Keratinocyte (primary cell): Measurements from ENCODE around the gene LRRIQ4. TPM values are rescaled to one million over a fixed set of nuclear protein-coding genes. Genes with fewer than 3 reads are reported as not detected.

Experiments
- DNase-seq: peaks from one replicate; pipeline ENCODE4 v3.0.0-alpha.2; 2011; ENCODE audit warnings: low read depth, missing footprints, low spot score
- FAIRE-seq: peaks from 2 replicates; lab custom pipeline; 2011; peaks lifted over from hg19 to GRCh38; lab: Jason Lieb, UNC
- H2AFZ ChIP-seq: 2 replicates; pipeline ENCODE4 v1.6.0; 2012; ENCODE audit warnings: low read length, control low read depth, inconsistent platforms; ENCODE audit not compliant: control insufficient read depth
- H3K27ac ChIP-seq: 2 replicates; pipeline ENCODE4 v1.5.1; 2011; ENCODE audit warnings: low read length; ENCODE audit not compliant: control insufficient read depth, insufficient read depth
- H3K27me3 ChIP-seq: 3 replicates; pipeline ENCODE4 v1.6.0; 2011; ENCODE audit warnings: low read length; ENCODE audit not compliant: control insufficient read depth, insufficient read depth; ENCODE audit errors: extremely low read depth
- H3K36me3 ChIP-seq, 2 experiments: 2 replicates in 1 of 2; 3 replicates in 1 of 2; pipeline ENCODE4 v1.5.1; 2011; ENCODE audit warnings: low read length in 2 of 2, mild to moderate bottlenecking in 1 of 2; ENCODE audit not compliant: control insufficient read depth in 2 of 2, insufficient read depth in 2 of 2; ENCODE audit errors: extremely low read depth in 1 of 2
- H3K4me1 ChIP-seq: 3 replicates; pipeline ENCODE4 v1.5.1; 2011; ENCODE audit warnings: low read length; ENCODE audit not compliant: control insufficient read depth, insufficient read depth; ENCODE audit errors: extremely low read depth
- H3K4me2 ChIP-seq: 3 replicates; pipeline ENCODE4 v1.6.0; 2011; ENCODE audit warnings: low read depth, low read length; ENCODE audit not compliant: control insufficient read depth, insufficient read depth; ENCODE audit errors: extremely low read depth
- H3K4me3 ChIP-seq, 3 experiments: fragments of 200-600 bp in 1 of 3; sonication (generic) in 1 of 3; 2 replicates in 2 of 3; 3 replicates in 1 of 3; pipeline ENCODE4 v1.5.1; 2011 to 2016; ENCODE audit warnings: low read length in 3 of 3, mild to moderate bottlenecking in 3 of 3, control low read depth in 2 of 3, inconsistent platforms in 1 of 3, low read depth in 1 of 3, mixed read lengths in 1 of 3, mixed run types in 1 of 3, moderate library complexity in 1 of 3; ENCODE audit not compliant: control insufficient read depth in 2 of 3, insufficient read depth in 2 of 3; ENCODE audit errors: extremely low read depth in 1 of 3
- H3K79me2 ChIP-seq: 2 replicates; pipeline ENCODE4 v1.6.0; 2012; ENCODE audit warnings: low read length; ENCODE audit not compliant: control insufficient read depth, insufficient read depth
- H3K9ac ChIP-seq: 3 replicates; pipeline ENCODE4 v1.6.0; 2011; ENCODE audit warnings: low read length; ENCODE audit not compliant: control insufficient read depth, insufficient read depth; ENCODE audit errors: extremely low read depth
- H3K9me1 ChIP-seq: 3 replicates; pipeline ENCODE4 v1.6.0; 2011; ENCODE audit warnings: low read length; ENCODE audit not compliant: control insufficient read depth, insufficient read depth; ENCODE audit errors: extremely low read depth
- H3K9me3 ChIP-seq: 2 replicates; pipeline ENCODE4 v1.5.1; 2012; ENCODE audit warnings: low read depth, low read length; ENCODE audit not compliant: control insufficient read depth
- H4K20me1 ChIP-seq: 3 replicates; pipeline ENCODE4 v1.6.0; 2011; ENCODE audit warnings: low read length; ENCODE audit not compliant: control insufficient read depth, insufficient read depth; ENCODE audit errors: extremely low read depth
- CTCF ChIP-seq, 3 experiments: IDR thresholded peaks in 1 of 3; conservative IDR thresholded peaks in 1 of 3; optimal IDR thresholded peaks in 1 of 3; 2 replicates in 2 of 3; 3 replicates in 1 of 3; pipeline versions ENCODE3 to v1.5.1; 2011; ENCODE audit warnings: low read length in 3 of 3, mild to moderate bottlenecking in 3 of 3, moderate library complexity in 2 of 3, control low read depth in 1 of 3, inconsistent platforms in 1 of 3; ENCODE audit not compliant: insufficient read depth in 2 of 3; ENCODE audit errors: extremely low read depth in 1 of 3
- EZH2 ChIP-seq: IDR thresholded peaks from one replicate; pipeline ENCODE4 v1.6.1; 2012; ENCODE audit warnings: inconsistent platforms, mild to moderate bottlenecking, low read length, moderate library complexity
- dilution Hi-C: fragments of 300-500 bp; cut with MboI; formaldehyde crosslinking; loops from one replicate; pipeline ENCODE4 v1.7.0; 2020; ENCODE audit warnings: low sequenced_read_pairs; ENCODE audit not compliant: extremely low pct_ligation_motif_present
- polyA plus RNA-seq, 5 experiments: library from polyadenylated mRNA; depleted of rRNA in 3 of 5; stranded (reverse) in 3 of 5; stranded (forward) in 1 of 5; unstranded in 1 of 5; fragments of >200 nt; gene quantifications; 1 replicate in 1 of 5; 2 replicates in 3 of 5; 3 replicates in 1 of 5; pipeline versions ENCODE4 v1.2.1 to v1.2.3, GENCODE V29; 2011 to 2012; ENCODE audit warnings: missing spikeins in 2 of 5, low read depth in 1 of 5, low replicate concordance in 1 of 5

LRRIQ4 gene
- polyA plus RNA-seq, 1 donor (not counting 4 experiments of a cell fraction or from before 2014, with no cell fraction given) = not detected

DNA sequence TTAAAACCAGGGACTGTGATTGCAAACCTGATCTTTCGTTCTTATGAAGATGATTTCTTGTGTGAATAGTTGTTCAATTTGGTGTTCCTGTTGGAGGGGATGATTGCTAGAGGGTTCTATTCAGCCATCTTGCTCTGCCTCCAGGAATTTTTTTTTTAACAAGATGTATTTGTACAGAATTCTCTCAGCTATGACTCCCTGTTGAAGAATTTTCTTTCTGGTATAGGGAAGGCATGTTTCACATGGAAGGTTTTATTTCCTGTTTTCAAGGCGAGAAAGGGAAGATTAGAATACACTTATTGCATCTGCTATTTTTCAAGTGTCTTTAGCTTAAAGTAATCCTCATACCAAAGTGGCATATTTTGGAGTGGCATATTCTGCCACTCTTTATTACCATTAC is 5.6 kb downstream of the LRRIQ4 start:
- no peak overlapping the region for H3K4me2 ChIP-seq
- no peaks in the 10 kb centered on the region for H3K36me3 ChIP-seq
- no peaks in the 10 kb centered on the region for H4K20me1 ChIP-seq
- H3K9ac ChIP-seq = no peak overlapping the region
- TF ChIP-seq CTCF (optimal IDR thresholded peaks at IDR 0.05 in 1 of 3, IDR thresholded peaks at IDR 0.05 in 1 of 3, conservative IDR thresholded peaks at IDR 0.05 in 1 of 3; ENCODE audit: extremely low read depth in 1 of 3, insufficient read depth in 2 of 3, low read length in 3 of 3) (no peak), EZH2 (no peak)
- no peak overlapping the region for H3K4me3 ChIP-seq
- no peaks in the 10 kb centered on the region for H3K9me1 ChIP-seq
- DNase-seq (no peak), FAIRE-seq (no peak)
- no peaks in the 10 kb centered on the region for H3K4me1 ChIP-seq
- H3K79me2 ChIP-seq = no peaks in the 10 kb centered on the region
- H3K27ac ChIP-seq = no peak overlapping the region
- peaks cover 5% of the 10 kb centered on the region for H3K27me3 ChIP-seq
- peak overlapping the region; percentile 68 for H2AFZ ChIP-seq
- peaks cover 3% of the 10 kb centered on the region for H3K9me3 ChIP-seq
- dilution Hi-C loops = no loop called here

GRCh38 chr3:169822091-169822490 is 9.4 kb downstream of the LRRIQ4 start:
- H3K79me2 ChIP-seq = no peaks in the 10 kb centered on the region
- H3K4me1 ChIP-seq = no peaks in the 10 kb centered on the region
- H3K4me2 ChIP-seq = no peak overlapping the region
- H4K20me1 ChIP-seq = no peaks in the 10 kb centered on the region
- no peaks in the 10 kb centered on the region for H3K9me3 ChIP-seq
- dilution Hi-C loops = no loop called here
- H3K27ac ChIP-seq = no peak overlapping the region
- no peak for DNase-seq
- H3K4me3 ChIP-seq = no peak overlapping the region
- FAIRE-seq = no peak
- TF ChIP-seq EZH2 = no peak
- no peak for TF ChIP-seq CTCF (optimal IDR thresholded peaks at IDR 0.05 in 1 of 3, IDR thresholded peaks at IDR 0.05 in 1 of 3, conservative IDR thresholded peaks at IDR 0.05 in 1 of 3; ENCODE audit: extremely low read depth in 1 of 3, insufficient read depth in 2 of 3, low read length in 3 of 3)
- no peak overlapping the region for H3K9ac ChIP-seq
- H3K9me1 ChIP-seq = no peaks in the 10 kb centered on the region
- no peak overlapping the region for H2AFZ ChIP-seq
- peaks cover 5% of the 10 kb centered on the region for H3K27me3 ChIP-seq
- no peaks in the 10 kb centered on the region for H3K36me3 ChIP-seq
